Large intestine (tissue), 1 donor: ENCODE measurements around the gene RPL31. TPM values are rescaled to one million over a fixed set of nuclear protein-coding genes. Genes with fewer than 3 reads are reported as not detected.

ENCODE experiments used
- polyA plus RNA-seq: library from polyadenylated mRNA; unstranded; fragments of 120-200 nt; gene quantifications from one replicate; pipeline ENCODE4 v1.2.1, GENCODE V29; 2013

The RPL31 gene
- polyA plus RNA-seq, 1 donor = 4,666 TPM

Other genes with a start within 250 kb of the RPL31 start
- gene NPAS2, start 182.2 kb upstream of the RPL31 start, polyA plus RNA-seq = 20.4 TPM
- 17.3 TPM for gene TBC1D8, start 149.1 kb downstream of the RPL31 start, polyA plus RNA-seq